ENCODE data around the gene SLC25A28. TPM values are rescaled to one million over a fixed set of nuclear protein-coding genes. Genes with fewer than 3 reads are reported as not detected.
"Not testable (repeated sequence)": the region's sequence is repeated elsewhere in the genome, so short reads cannot be mapped to it uniquely, and the experiment has no call there.

SLC25A28 gene
- total RNA-seq, 1 donor = 16.0 TPM

- DNase-seq (ENCODE audit: low read depth) = no peak
- TF ChIP-seq CTCF (IDR thresholded peaks at IDR 0.05; ENCODE audit: insufficient read depth, low read depth, low read length) = no peak
- H3K4me3 ChIP-seq (ENCODE audit: low read depth, low read length) = no peak overlapping the region
These were observed 15.4 kb downstream of the SLC25A28 start for GRCh38 chr10:99604862-99605261.

GRCh38 chr10:99598781-99599509, 21.3 kb downstream of the SLC25A28 start:
- DNase-seq (ENCODE audit: low read depth) = no peak
- H3K4me3 ChIP-seq (ENCODE audit: low read depth, low read length) = no peak overlapping the region
- TF ChIP-seq CTCF (IDR thresholded peaks at IDR 0.05; ENCODE audit: insufficient read depth, low read depth, low read length) = no peak

GRCh38 chr10:99598011-99598410, 22.2 kb downstream of the SLC25A28 start:
- no peak overlapping the region for H3K4me3 ChIP-seq (ENCODE audit: low read depth, low read length)
- no peak for TF ChIP-seq CTCF (IDR thresholded peaks at IDR 0.05; ENCODE audit: insufficient read depth, low read depth, low read length)
- DNase-seq (ENCODE audit: low read depth) = no peak

GRCh38 chr10:99596708-99597107, 23.5 kb downstream of the SLC25A28 start:
- DNase-seq (ENCODE audit: low read depth); H3K4me3 ChIP-seq (ENCODE audit: low read depth, low read length): not testable (repeated sequence)

- no peak for DNase-seq (ENCODE audit: low read depth)
- no peak for TF ChIP-seq CTCF (IDR thresholded peaks at IDR 0.05; ENCODE audit: insufficient read depth, low read depth, low read length)
- no peak overlapping the region for H3K4me3 ChIP-seq (ENCODE audit: low read depth, low read length)
These were observed 24.3 kb downstream of the SLC25A28 start for GRCh38 chr10:99595770-99596465.

- no peak for DNase-seq (ENCODE audit: low read depth)
- no peak overlapping the region for H3K4me3 ChIP-seq (ENCODE audit: low read depth, low read length)
- TF ChIP-seq CTCF (IDR thresholded peaks at IDR 0.05; ENCODE audit: insufficient read depth, low read depth, low read length) = no peak
These were observed 25.0 kb downstream of the SLC25A28 start for GRCh38 chr10:99595236-99595635.

GRCh38 chr10:99593312-99593711, 26.9 kb downstream of the SLC25A28 start:
- no peak for DNase-seq (ENCODE audit: low read depth)
- H3K4me3 ChIP-seq (ENCODE audit: low read depth, low read length) = no peak overlapping the region
- TF ChIP-seq CTCF (IDR thresholded peaks at IDR 0.05; ENCODE audit: insufficient read depth, low read depth, low read length) = no peak
